NCI-H1092 (cell line): ENCODE results near the gene CACNA1H.
"Not testable (repeated sequence)": the region's sequence is repeated elsewhere in the genome, so short reads cannot be mapped to it uniquely, and the experiment has no call there.

Experiments used
- DNase-seq: peaks from one replicate; lab custom pipeline; 2025; lab: John Stamatoyannopoulos, UW

CACNA1H gene

DNA sequence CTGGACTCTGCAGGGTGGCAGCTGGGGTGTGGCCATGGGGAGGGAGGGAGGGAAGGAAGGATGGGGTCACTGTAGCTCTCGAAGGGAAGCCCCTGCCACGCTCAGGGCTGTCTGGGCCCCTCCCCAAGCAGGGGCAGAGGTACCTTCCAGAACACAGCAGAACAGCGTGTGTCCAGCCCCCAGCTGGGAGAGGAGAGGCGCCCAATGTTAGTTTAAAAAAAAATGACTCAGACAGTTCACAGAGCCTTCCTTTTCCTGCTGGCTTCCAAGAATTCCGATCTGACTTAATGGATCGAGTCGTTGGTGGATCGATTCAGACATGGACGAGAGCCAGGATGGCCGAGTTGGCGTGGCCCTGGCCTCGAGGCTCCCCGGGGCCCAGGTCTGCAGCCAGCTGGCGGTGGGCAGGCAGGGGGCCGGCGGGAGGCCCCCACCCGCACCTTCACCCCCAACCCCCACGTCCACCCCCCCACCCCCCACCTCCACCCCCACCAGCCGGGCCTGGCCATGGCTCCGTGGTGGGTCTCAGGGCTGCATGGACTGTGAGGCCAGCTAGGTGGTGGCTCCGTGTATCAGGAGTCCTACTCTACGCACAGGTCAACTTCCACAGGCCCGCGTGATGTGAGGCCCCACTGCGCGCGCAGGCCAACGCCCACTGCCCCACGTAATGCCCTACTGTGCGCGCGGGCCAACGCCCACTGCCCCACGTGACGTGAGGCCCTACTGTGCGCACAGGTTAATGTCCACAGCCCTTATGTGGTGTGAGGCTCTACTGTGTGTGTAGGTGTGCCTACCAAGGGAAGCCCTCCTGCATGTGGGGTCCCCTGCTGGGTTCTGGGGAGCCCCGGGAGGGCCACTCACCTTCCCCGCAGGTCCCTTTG is 21.8 kb downstream of the CACNA1H start:
- no peak for DNase-seq

DNA sequence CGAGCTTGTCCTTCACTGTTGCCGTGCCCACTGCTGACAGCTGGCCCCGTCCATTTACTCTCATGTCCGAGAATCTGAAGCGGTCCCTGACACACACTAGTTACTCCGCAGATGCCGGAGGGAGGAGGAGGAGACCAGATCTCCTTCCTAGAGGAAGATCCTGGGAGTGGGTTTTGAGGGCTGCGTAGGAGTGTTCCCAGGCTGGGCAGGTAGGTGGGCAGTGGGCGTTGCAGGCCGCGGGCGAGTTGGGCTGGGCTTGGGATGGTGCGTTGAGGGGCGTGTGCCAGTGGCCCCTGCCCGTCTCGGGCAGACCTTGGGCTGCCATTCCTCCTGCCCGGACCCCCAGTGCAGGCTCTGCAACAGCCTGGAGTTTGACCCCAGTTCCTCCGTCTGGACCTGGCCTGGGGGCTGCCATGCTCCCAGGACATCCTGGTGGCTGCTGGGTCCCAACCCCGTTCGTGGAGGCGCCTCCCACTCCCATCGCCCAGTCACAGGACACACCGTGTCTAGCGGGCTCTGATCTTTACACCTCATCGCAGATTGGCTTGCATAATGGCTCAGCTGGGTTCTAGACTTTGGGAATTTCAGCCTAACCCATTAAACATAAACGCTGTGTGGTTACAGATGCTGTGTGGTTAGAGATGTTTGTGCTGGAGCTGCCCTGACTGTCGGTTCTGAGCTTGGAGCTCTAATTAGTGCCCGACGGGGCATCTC is 22.8 kb downstream of the CACNA1H start:
- no peak for DNase-seq

DNA sequence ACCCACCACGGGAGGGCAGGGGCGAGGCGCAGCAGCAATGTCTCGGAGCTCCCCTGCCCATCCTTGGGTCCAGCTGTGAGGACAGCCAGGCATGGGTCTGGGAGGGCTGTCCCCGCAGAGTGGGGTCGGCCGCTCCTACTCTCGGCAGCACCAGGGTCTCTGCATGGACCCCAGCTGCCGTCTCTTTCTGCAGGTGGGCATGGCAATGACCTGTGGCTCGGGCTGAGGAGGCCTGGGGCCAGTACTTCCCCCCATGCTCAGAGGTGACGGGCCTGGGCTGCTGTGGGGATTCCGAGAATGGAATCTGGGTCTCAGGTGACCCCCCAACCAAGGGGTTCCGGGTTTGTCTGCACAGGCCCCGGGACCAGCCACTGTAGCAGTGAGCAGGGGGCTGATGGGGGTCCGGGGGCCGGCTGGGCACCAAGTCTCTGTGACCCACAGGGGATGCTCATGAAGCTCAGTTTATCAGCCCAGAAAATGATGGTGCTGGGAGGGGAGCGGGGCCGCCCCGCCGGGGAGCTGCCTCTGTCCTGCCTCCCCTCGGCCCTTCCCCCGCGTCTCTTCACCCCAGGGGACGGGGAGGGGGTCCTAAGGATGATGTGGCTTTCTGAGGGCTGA is 23.5 kb downstream of the CACNA1H start:
- no peak for DNase-seq

DNA sequence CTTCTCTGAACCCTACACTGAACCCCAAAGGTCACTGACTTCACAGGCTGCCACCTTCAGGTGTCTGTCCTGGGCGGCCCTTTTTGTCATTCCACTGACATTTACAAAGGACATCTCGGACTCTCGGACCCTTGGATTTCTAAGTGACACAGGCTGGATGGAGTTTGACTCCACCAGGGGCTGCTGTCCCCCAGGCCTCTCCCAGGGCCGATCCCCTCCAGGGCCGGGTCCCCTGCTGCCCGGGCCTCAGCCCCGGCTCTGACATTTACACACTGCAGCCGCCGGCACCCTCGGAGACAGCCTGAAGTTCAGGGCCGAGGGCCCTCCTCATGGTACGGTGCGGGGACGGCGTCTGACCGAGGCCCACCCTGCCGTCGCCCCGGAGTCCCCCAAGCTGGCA is 24.1 kb downstream of the CACNA1H start:
- DNase-seq, result no peak

DNA sequence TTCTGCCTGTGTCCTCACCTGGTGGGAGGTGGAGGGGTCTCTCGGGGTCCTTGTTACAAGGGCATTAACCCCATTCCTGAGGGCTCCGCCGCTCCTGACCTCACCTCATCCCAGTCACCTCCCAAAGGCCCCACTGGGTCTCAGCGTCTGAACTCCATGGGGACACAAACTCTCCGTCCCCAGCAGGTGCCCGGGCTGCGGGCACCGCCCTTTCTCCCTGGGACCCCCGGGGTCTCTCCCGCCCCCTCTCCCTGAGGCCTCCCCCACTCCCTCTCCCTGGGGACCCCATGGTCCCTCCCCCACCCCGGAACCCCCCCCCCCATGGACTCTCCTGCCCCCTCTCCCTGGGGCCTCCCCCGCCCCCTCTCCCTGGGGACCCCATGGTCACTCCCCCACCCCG is 24.8 kb downstream of the CACNA1H start:
- no peak for DNase-seq

DNA sequence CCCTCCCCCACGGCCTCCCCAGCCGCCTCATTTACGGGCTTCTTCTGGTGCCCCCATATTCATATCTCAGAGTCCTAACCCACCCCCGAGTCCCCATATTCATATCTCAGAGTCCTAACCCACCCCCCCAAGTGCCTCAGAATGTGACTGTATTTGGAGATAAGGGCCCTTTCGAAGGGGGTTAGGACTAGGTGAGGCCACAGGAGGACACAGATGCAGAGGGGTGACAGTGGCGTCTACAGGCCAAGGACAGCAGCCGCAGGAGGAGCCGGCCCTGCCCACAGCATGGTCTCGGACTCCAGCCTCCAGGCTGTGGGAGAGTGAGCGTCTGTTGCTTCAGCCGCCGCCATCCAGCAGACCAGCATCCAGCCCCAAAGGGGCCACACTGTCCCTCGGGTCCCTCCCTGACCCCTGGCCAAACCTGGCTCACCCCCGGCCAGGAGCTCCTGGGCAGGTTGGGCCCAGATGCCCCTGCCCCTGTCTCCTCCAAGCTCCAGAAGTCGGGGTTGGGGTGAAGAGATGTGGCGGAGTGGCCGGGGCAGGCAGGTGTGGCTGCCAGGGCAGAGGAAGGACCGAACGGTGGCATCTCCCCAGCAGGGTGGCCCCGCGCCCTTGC is 25.5 kb downstream of the CACNA1H start:
- DNase-seq, result no peak

DNA sequence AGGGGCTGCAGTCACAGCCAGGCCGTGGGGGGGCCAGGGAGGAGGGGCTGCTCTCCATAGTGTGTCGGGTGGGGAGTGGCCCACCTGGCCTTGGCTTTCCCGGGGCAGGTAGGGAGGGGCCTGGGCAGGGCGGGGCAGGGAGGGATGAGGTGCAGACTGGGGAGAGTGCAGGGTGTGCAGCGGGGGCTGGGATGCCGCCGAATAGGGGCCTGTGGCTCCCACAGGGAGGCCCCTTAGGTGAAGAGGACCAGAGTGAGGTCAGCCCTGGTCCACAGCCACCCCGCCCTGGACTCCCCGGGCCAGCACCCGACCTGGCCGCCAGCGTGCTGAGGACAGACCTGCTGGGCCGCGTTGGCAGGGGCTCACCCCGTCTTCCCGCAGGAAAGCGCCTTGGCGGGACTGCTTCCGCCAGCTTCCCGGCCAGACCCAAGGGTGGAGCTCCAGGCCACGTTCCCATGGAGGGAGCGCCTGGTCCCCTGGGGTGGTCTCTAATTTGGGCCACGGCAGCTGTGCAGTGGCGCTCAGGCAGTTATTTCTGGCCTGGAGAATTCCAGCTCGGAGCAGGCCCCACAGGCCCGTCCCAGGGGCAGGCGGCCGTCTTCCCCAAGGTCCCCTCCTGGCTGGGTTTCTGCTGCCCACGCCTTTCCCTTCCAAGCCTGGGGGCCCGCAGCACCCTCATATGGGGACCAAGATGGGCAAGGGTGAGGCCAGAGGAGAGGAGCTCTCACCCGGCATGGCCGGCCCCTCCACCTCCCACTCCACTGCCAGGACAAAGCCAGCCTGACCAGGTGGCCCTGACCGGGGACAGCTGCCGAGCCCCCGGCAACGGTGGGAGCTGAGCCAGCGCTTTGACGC is 27.9 kb downstream of the CACNA1H start:
- no peak for DNase-seq

DNA sequence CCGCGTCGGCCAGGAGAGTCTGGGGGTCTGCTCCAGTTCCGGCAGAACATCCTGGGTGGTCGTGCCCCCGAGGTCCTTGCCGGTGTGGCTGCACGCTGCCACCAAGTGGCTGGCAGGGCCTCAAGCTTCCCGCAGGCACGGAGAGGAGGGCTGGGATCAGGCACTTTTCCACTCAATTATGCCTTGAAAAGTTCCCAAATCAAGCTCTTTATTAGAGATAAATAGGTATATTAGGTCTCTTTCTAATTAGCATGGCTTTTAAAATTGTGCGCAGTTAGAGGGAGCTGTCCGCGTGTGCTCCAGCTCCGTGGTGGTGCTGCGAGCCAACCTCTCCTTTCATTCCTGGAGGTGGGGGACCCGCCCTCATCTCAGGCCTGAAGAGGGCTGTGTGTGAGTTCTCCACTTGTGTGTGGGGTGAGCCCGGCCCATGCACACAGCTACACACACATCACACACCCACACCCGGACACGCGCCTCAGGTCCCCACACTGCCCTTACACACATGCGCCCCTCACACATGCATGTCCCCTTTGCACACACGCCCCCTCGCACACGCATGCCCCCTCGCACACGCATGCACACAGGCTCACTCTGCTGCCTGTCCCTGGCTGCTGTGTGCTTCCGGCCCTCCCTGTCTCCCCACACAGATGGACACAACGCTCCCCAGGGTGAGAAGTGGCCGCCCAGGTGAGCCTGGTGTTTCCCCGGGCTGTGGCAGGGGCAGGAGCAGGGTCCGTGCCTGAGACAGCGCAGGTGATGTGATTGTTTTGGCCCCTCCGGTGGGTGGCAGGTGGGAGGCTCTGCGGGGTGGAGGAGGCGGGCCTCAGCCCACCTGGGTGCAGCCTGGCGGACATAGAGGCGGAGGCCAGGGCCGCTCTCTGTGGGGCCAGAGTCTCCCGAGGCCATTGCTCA is 28.8 kb downstream of the CACNA1H start:
- no peak for DNase-seq

DNA sequence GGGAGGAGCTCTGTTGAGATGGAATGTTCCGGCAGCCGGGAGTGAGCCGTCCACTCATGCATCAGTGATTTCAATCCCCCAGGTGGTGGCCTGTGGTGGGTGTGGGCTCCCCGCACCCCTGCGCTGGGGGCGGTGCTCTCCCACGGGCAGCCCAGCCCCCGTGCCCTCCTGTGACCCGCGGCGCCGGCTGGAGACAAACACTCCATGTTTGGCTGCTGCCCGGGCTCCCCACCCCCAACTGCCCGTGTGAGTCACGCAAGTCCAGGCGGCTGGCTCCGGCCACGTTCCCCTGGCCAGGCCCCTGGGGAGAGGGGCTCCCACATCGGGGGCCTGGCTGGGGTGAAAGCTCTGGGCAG is 29.4 kb downstream of the CACNA1H start:
- DNase-seq, result no peak

DNA sequence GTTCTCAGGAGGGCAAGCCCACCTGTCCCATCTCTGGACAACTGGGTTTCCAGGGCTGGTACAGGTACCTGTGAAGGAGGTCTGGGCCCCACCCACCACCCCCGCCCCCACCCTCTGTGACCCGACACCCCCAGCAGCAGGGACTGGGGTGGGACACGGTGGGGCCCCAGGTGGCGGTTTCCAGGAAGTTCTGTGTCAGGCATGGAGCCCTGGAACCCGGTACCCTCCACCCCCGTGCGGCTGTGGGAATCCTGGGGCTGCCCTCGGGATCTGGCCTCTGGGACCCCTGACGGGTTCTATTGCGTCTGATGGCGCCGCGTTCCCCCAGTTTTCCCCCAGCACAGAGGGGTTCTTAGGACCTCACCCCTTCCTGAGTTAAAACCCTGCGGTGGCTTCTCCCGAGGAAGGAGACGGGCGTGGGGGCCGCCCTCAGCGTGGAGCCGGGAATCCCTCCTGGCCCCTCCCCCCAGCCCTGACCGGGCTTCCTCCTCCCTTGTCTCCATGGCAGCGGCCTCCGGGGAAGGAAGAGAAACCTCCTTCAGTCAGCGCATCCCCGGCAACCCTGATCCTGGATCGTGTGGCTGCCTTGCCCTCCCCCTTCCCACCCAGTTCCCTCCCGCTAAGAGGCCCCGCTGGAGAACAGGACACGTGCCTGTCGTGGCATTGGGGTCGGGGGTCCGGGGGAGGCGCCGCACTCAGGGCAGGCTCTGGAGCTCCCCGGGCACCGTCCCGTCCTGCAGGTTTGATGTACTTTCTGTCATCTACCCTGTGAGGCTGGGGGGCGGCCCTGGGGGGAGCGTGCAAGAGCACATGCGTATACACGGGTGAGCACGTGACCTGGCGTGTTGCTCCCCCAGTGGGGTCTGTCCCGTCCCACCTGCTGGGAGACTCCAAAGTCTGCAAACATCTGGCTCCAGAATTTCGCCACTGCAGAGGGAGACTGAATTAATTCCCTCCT is 30.3 kb downstream of the CACNA1H start:
- no peak for DNase-seq

DNA sequence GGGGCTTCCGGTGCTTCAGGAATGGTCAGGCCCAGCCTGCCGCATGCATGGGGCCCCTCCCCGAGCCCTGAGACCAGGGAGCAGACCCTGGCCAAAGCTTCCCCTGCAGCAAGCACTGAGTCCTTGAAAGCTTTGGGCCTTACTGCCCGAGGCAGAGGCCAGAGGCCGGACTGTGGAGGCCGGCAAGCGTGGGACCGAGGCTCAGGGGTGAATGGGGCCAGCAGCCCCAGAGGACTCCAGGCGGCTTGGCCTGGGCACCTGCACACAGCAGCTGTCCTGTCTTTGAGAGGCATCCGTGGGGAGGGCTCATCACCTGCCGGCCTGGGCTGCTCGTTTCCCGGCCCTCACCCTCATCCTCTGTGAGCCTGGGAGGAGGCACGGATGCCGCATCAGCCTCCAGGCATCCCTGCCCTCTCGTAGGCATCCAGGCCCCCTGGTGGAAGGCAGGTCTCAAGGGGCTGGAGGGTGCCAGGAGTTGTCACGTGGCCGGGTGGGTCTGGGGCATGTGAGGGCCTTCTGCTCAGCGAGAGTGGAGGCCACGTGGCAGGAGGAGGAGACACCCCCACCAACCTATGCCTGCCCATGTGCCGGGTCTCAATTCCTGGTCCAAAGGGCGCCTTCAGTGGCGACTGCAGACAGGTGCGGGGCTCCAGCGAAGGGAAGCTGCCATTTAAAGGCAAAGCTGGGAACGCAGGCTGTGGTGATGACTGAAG is 31.4 kb downstream of the CACNA1H start:
- no peak for DNase-seq

DNA sequence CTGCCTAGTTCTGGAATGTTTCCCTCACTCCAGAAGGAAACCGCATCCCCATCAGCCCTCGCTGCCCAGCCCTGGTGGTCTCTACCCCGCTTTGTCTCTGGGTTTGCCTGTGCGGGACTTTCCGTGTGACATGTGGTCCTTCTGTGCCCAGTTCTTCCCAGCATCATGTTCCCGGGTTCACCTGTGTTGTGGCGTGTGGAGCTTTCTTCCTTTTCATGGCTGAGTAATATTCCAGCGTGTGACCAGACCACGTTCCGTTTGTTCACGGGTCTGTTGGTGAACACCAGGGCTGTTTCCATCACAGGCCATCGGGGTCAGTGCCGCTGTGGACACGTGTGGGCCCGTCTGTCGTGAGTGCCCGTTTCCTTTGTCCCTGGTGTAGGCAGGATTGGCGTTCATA is 32.1 kb downstream of the CACNA1H start:
- DNase-seq, result no peak

DNA sequence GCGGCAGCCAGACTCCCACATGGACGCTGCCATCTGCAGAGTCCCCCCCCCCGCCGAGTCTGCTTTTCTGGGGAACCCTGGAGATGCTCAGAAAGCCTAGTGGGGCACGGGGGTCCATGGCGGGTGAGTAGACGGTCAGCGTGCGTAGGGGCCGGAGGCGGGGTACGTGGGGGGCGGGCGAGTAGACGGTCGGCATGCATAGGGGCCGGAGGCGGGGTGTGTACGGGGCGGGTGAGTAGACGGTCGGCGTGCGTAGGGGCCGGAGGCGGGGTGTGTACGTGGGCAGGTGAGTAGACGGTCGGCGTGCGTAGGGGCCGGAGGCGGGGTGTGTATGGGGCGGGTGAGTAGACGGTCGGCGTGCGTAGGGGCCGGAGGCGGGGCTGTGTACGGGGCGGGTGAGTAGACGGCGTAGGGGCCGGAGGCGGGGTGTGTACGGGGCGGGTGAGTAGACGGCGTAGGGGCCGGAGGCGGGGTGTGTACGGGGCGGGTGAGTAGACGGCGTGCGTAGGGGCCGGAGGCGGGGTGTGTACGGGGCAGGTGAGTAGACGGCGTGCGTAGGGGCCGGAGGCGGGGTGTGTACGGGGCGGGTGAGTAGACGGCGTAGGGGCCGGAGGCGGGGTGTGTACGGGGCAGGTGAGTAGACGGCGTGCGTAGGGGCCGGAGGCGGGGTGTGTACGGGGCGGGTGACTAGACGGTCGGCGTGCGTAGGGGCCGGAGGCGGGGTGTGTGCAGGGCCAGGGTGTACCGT is 32.7 kb downstream of the CACNA1H start:
- DNase-seq, result not testable (repeated sequence)

DNA sequence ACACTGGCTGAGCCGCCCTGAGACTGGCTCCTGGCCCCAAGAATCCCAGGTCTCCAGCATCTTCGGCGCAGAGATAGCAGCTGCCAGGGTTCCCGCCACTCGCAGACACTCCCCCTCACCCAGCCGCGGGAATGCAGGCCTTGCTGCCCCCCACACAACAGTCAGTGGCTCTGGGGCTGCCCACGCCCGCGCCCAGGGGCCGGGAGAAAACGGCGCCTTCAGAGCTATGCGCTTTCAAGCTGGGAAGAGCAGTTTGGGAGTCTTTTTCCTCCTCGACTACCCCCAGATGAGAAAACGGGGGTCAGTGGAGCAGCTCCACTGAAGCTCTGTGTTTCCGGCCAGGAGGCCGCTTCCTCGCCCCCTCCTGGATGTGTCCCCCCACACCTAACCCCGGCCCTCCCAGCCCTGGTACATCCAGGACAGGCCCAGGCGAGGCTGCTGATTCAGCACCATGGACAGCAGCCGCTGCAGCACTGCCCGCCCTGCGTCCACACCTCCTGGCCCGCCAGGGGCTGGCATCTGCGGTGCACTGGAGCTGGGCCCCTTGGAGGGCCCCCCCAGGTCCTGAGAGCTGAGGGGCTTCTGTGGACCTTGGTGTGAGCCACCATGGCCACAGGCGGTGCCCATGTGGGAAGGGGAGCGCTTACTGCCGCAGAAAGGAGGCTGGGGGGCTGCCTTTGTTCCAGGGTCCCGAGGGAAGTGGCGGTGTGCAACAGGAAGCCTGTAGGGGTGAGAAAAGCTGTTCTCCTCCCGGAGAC is 35.7 kb downstream of the CACNA1H start:
- no peak for DNase-seq

DNA sequence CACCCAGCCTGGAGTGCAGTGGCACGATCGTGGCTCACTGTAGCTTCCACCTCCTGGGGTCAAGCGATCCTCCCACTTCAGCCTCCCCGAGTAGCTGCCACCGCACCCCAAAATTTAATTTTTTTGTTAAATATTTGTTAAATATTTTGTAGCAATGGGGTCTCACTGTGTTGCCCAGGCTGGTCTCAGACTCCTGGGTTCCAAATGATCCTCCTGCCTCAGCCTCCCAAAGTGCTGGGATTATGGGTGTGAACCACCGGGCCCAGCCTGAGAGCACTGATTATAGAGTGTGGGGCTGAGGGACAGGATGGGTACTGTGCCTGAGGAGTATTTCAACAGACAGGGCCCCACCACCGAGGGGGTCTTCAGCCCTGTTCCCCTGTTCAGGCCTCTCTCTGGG is 36.5 kb downstream of the CACNA1H start:
- DNase-seq, result no peak

DNA sequence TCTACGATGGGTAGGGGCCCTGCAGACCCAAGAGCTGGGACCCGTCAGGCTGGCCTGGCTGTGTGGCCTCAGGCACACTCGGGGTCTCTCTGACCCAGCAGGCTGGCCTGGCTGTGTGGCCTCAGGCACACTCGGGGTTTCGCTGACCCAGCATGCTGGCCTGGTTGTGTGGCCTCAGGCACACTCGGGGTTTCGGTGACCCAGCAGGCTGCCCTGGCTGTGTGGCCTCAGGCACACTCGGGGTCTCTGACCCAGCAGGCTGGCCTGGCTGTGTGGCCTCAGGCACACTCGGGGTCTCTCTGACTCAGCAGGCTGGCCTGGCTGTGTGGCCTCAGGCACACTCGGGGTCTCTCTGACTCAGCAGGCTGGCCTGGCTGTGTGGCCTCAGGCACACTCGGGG is 37.9 kb downstream of the CACNA1H start:
- DNase-seq, result not testable (repeated sequence)

DNA sequence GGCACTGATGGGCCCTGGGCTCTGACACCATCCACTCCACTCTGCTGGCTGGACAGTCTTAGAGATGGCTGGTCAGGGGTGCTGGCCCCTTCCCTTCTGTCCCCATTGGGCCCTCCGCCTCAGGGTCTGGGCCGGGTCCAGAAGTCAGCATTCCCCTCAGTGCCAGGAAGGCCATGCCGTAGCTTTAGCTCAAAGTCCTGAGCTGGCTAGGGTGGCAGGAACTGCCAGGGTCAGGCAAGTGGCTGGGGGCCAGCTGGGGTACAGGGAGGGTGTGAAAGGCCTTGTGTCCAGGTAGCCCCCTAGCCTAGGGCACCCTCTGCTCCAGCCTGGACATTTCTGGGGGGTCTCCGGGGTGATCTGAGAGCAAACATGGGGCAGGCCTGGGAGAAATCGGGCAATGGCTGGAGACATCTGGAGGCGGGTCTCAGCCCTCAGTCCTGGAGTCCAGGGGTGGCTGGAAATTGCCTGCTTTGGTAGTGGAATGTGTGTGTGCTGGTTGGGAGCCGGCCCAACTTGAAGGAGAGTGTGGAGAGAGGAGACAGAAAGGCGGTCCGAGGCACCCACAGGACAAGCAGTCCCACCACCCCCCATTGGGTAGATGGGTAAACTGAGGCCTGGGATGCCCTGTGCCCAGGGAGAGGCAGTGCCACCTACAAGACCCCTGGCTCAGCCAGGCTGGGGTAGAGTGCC is 39.6 kb downstream of the CACNA1H start:
- DNase-seq, result no peak
